ENCODE data around the gene CORO6.

Gene CORO6

GRCh38 chr17:29633886-29634285, 11.2 kb upstream of the CORO6 start:
- no peak for DNase-seq (ENCODE audit: low read depth, low spot score)

GRCh38 chr17:29630630-29631193, 8.0 kb upstream of the CORO6 start:
- no peak for DNase-seq (ENCODE audit: low read depth, low spot score)

- DNase-seq (ENCODE audit: low read depth, low spot score), result no peak
These were observed 7.1 kb upstream of the CORO6 start for GRCh38 chr17:29629839-29630238.

GRCh38 chr17:29628644-29629043, 5.9 kb upstream of the CORO6 start:
- no peak for DNase-seq (ENCODE audit: low read depth, low spot score)

GRCh38 chr17:29627951-29628350, 5.2 kb upstream of the CORO6 start:
- DNase-seq (ENCODE audit: low read depth, low spot score), result no peak

- DNase-seq (ENCODE audit: low read depth, low spot score), result no peak
These were observed 2.5 kb upstream of the CORO6 start for GRCh38 chr17:29625037-29625750.

GRCh38 chr17:29624586-29624985, 1.9 kb upstream of the CORO6 start:
- no peak for DNase-seq (ENCODE audit: low read depth, low spot score)

- no peak for DNase-seq (ENCODE audit: low read depth, low spot score)
These were observed 553 bp upstream of the CORO6 start for GRCh38 chr17:29623283-29623647.

- no peak for DNase-seq (ENCODE audit: low read depth, low spot score)
These were observed 939 bp downstream of the CORO6 start for GRCh38 chr17:29621751-29622194.

- DNase-seq (ENCODE audit: low read depth, low spot score), result no peak
These were observed 1.8 kb downstream of the CORO6 start for GRCh38 chr17:29620779-29621500.

GRCh38 chr17:29620271-29620670, 2.4 kb downstream of the CORO6 start:
- DNase-seq (ENCODE audit: low read depth, low spot score), result no peak

GRCh38 chr17:29619251-29619650, 3.5 kb downstream of the CORO6 start:
- DNase-seq (ENCODE audit: low read depth, low spot score), result no peak

GRCh38 chr17:29618272-29619065, 4.2 kb downstream of the CORO6 start:
- no peak for DNase-seq (ENCODE audit: low read depth, low spot score)

GRCh38 chr17:29617481-29618271, 5.0 kb downstream of the CORO6 start:
- DNase-seq (ENCODE audit: low read depth, low spot score), result no peak

- no peak for DNase-seq (ENCODE audit: low read depth, low spot score)
These were observed 5.6 kb downstream of the CORO6 start for GRCh38 chr17:29617125-29617480.

- DNase-seq (ENCODE audit: low read depth, low spot score), result no peak
These were observed 6.2 kb downstream of the CORO6 start for GRCh38 chr17:29616300-29617048.

GRCh38 chr17:29615492-29616299, 7.0 kb downstream of the CORO6 start:
- DNase-seq (ENCODE audit: low read depth, low spot score), result no peak

GRCh38 chr17:29615048-29615385, 7.7 kb downstream of the CORO6 start:
- DNase-seq (ENCODE audit: low read depth, low spot score), result no peak

GRCh38 chr17:29614349-29615047, 8.2 kb downstream of the CORO6 start:
- DNase-seq (ENCODE audit: low read depth, low spot score), result no peak
